Keratinocyte (primary cell): ENCODE measurements around the gene OGDH. TPM values are rescaled to one million over a fixed set of nuclear protein-coding genes. Genes with fewer than 3 reads are reported as not detected.

Experiments used
- DNase-seq: peaks from one replicate; pipeline ENCODE4 v3.0.0-alpha.2; 2011; ENCODE audit warnings: low read depth, missing footprints, low spot score
- FAIRE-seq: peaks from 2 replicates; lab custom pipeline; 2011; peaks lifted over from hg19 to GRCh38; lab: Jason Lieb, UNC
- H2AFZ ChIP-seq: 2 replicates; pipeline ENCODE4 v1.6.0; 2012; ENCODE audit warnings: low read length, control low read depth, inconsistent platforms; ENCODE audit not compliant: control insufficient read depth
- H3K27ac ChIP-seq: 2 replicates; pipeline ENCODE4 v1.5.1; 2011; ENCODE audit warnings: low read length; ENCODE audit not compliant: control insufficient read depth, insufficient read depth
- H3K27me3 ChIP-seq: 3 replicates; pipeline ENCODE4 v1.6.0; 2011; ENCODE audit warnings: low read length; ENCODE audit not compliant: control insufficient read depth, insufficient read depth; ENCODE audit errors: extremely low read depth
- H3K36me3 ChIP-seq, 2 experiments: 2 replicates in 1 of 2; 3 replicates in 1 of 2; pipeline ENCODE4 v1.5.1; 2011; ENCODE audit warnings: low read length in 2 of 2, mild to moderate bottlenecking in 1 of 2; ENCODE audit not compliant: control insufficient read depth in 2 of 2, insufficient read depth in 2 of 2; ENCODE audit errors: extremely low read depth in 1 of 2
- H3K4me1 ChIP-seq: 3 replicates; pipeline ENCODE4 v1.5.1; 2011; ENCODE audit warnings: low read length; ENCODE audit not compliant: control insufficient read depth, insufficient read depth; ENCODE audit errors: extremely low read depth
- H3K4me2 ChIP-seq: 3 replicates; pipeline ENCODE4 v1.6.0; 2011; ENCODE audit warnings: low read depth, low read length; ENCODE audit not compliant: control insufficient read depth, insufficient read depth; ENCODE audit errors: extremely low read depth
- H3K4me3 ChIP-seq, 3 experiments: fragments of 200-600 bp in 1 of 3; sonication (generic) in 1 of 3; 2 replicates in 2 of 3; 3 replicates in 1 of 3; pipeline ENCODE4 v1.5.1; 2011 to 2016; ENCODE audit warnings: low read length in 3 of 3, mild to moderate bottlenecking in 3 of 3, control low read depth in 2 of 3, inconsistent platforms in 1 of 3, low read depth in 1 of 3, mixed read lengths in 1 of 3, mixed run types in 1 of 3, moderate library complexity in 1 of 3; ENCODE audit not compliant: control insufficient read depth in 2 of 3, insufficient read depth in 2 of 3; ENCODE audit errors: extremely low read depth in 1 of 3
- H3K79me2 ChIP-seq: 2 replicates; pipeline ENCODE4 v1.6.0; 2012; ENCODE audit warnings: low read length; ENCODE audit not compliant: control insufficient read depth, insufficient read depth
- H3K9ac ChIP-seq: 3 replicates; pipeline ENCODE4 v1.6.0; 2011; ENCODE audit warnings: low read length; ENCODE audit not compliant: control insufficient read depth, insufficient read depth; ENCODE audit errors: extremely low read depth
- H3K9me1 ChIP-seq: 3 replicates; pipeline ENCODE4 v1.6.0; 2011; ENCODE audit warnings: low read length; ENCODE audit not compliant: control insufficient read depth, insufficient read depth; ENCODE audit errors: extremely low read depth
- H3K9me3 ChIP-seq: 2 replicates; pipeline ENCODE4 v1.5.1; 2012; ENCODE audit warnings: low read depth, low read length; ENCODE audit not compliant: control insufficient read depth
- H4K20me1 ChIP-seq: 3 replicates; pipeline ENCODE4 v1.6.0; 2011; ENCODE audit warnings: low read length; ENCODE audit not compliant: control insufficient read depth, insufficient read depth; ENCODE audit errors: extremely low read depth
- CTCF ChIP-seq, 3 experiments: IDR thresholded peaks in 1 of 3; conservative IDR thresholded peaks in 1 of 3; optimal IDR thresholded peaks in 1 of 3; 2 replicates in 2 of 3; 3 replicates in 1 of 3; pipeline versions ENCODE3 to v1.5.1; 2011; ENCODE audit warnings: low read length in 3 of 3, mild to moderate bottlenecking in 3 of 3, moderate library complexity in 2 of 3, control low read depth in 1 of 3, inconsistent platforms in 1 of 3; ENCODE audit not compliant: insufficient read depth in 2 of 3; ENCODE audit errors: extremely low read depth in 1 of 3
- EZH2 ChIP-seq: IDR thresholded peaks from one replicate; pipeline ENCODE4 v1.6.1; 2012; ENCODE audit warnings: inconsistent platforms, mild to moderate bottlenecking, low read length, moderate library complexity
- dilution Hi-C: fragments of 300-500 bp; cut with MboI; formaldehyde crosslinking; loops from one replicate; pipeline ENCODE4 v1.7.0; 2020; ENCODE audit warnings: low sequenced_read_pairs; ENCODE audit not compliant: extremely low pct_ligation_motif_present
- polyA plus RNA-seq, 5 experiments: library from polyadenylated mRNA; depleted of rRNA in 3 of 5; stranded (reverse) in 3 of 5; stranded (forward) in 1 of 5; unstranded in 1 of 5; fragments of >200 nt; gene quantifications; 1 replicate in 1 of 5; 2 replicates in 3 of 5; 3 replicates in 1 of 5; pipeline versions ENCODE4 v1.2.1 to v1.2.3, GENCODE V29; 2011 to 2012; ENCODE audit warnings: missing spikeins in 2 of 5, low read depth in 1 of 5, low replicate concordance in 1 of 5

The OGDH gene
- polyA plus RNA-seq, 1 donor (not counting 4 experiments of a cell fraction or from before 2014, with no cell fraction given), result 46.4 TPM

- DNase-seq (no peak), FAIRE-seq (no peak)
- Histone ChIP-seq H3K36me3 (peaks cover 43 to 52% of the 10 kb centered on the region in 2 experiments), H3K9ac (no peak overlapping the region), H3K27me3 (no peaks in the 10 kb centered on the region), H3K9me1 (peaks cover 3% of the 10 kb centered on the region), H3K4me3 (no peak overlapping the region), H3K9me3 (no peaks in the 10 kb centered on the region), H3K79me2 (peaks cover 14% of the 10 kb centered on the region), H3K27ac (no peak overlapping the region), H3K4me1 (no peaks in the 10 kb centered on the region), H4K20me1 (peaks cover 2% of the 10 kb centered on the region), H2AFZ (no peak overlapping the region), H3K4me2 (no peak overlapping the region)
- dilution Hi-C loops, result no loop called here
- peak; percentile 97 to 99 (median 98) for TF ChIP-seq CTCF (optimal IDR thresholded peaks at IDR 0.05 in 1 of 3, IDR thresholded peaks at IDR 0.05 in 1 of 3, conservative IDR thresholded peaks at IDR 0.05 in 1 of 3; ENCODE audit: extremely low read depth in 1 of 3, insufficient read depth in 2 of 3, low read length in 3 of 3)
- TF ChIP-seq EZH2, result no peak
Observed at GRCh38 chr7:44565097-44565794, 41.2 kb upstream of the OGDH start.

GRCh38 chr7:44565795-44566559 is 40.5 kb upstream of the OGDH start:
- H4K20me1 ChIP-seq, result peaks cover 2% of the 10 kb centered on the region
- no peak overlapping the region for H2AFZ ChIP-seq
- dilution Hi-C loops, result no loop called here
- TF ChIP-seq CTCF (optimal IDR thresholded peaks at IDR 0.05 in 1 of 3, IDR thresholded peaks at IDR 0.05 in 1 of 3, conservative IDR thresholded peaks at IDR 0.05 in 1 of 3; ENCODE audit: extremely low read depth in 1 of 3, insufficient read depth in 2 of 3, low read length in 3 of 3) (no peak), EZH2 (no peak)
- H3K4me1 ChIP-seq, result no peaks in the 10 kb centered on the region
- H3K36me3 ChIP-seq, result peaks cover 48 to 59% of the 10 kb centered on the region in 2 experiments
- peaks cover 18% of the 10 kb centered on the region for H3K79me2 ChIP-seq
- H3K9me1 ChIP-seq, result peaks cover 1% of the 10 kb centered on the region
- no peak overlapping the region for H3K9ac ChIP-seq
- DNase-seq (no peak), FAIRE-seq (no peak)
- H3K27ac ChIP-seq, result no peak overlapping the region
- no peak overlapping the region for H3K4me3 ChIP-seq
- no peak overlapping the region for H3K4me2 ChIP-seq
- H3K27me3 ChIP-seq, result no peaks in the 10 kb centered on the region
- no peaks in the 10 kb centered on the region for H3K9me3 ChIP-seq
